NCI-H2196 (cell line): Measurements from ENCODE around the gene GPHN.
"Not testable (repeated sequence)": the region's sequence is repeated elsewhere in the genome, so short reads cannot be mapped to it uniquely, and the experiment has no call there.

ENCODE experiments used
- DNase-seq: peaks from one replicate; lab custom pipeline; 2025; ENCODE audit not compliant: unreplicated experiment; lab: John Stamatoyannopoulos, UW

The GPHN gene

GRCh38 chr14:66758031-66758613 is 250.2 kb downstream of the GPHN start:
- DNase-seq = no peak

DNA sequence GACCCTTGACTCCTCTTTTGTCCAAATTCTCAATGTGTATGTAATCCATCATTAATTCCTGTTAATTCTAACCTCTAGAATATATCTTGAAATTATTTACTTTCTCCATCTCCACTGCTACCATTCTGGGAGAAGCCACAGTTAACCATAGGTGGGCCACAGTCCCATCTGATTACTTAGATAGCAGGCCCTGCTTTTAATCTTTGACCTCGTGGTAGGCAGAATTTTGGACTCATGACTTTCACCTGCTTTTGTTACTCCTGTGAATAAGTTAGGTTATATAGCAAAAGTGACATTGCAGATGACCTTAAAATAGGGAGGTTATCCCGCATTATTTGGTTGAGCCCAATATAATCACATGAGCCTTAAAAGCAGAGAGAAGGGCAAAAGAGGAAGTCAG is 264.2 kb downstream of the GPHN start:
- no peak for DNase-seq

DNA sequence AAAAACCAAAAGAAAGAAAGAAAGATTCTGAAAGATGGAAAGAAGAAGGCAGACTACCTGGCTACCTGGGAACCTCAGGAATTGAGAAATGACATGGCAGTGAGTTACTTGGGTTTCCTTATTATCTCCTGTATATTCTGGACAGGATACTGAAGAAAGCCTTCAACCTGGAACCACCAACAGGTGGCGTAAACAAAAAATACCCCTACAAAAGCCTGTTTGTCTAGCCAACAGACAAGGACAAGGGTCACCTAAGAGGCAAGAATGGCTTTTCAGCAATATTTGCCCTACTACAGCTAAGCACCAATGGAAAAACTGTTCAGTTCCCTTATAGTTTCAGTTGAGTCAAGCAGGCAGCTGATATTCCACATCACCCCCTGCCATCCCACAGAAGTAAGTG is 274.9 kb downstream of the GPHN start:
- DNase-seq = no peak

DNA sequence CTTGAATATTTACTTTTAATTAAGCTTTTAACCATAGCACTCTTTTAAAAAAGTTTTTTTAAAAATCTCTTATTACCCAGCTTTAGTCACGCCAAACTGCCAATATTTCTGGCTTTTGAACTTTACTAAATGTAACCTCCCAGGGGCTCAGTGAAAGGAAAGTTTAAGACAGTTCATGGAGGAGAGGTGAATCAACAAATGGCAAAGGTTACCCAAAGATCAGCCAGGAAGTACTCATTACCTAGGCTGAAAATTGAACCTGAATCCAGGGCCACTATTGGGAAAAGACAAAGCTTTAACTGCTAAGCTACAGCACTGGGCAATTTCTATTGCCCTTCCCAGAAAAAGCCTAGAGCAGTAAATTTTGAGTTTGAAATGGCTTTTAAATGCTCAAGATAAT is 282.2 kb downstream of the GPHN start:
- no peak for DNase-seq

DNA sequence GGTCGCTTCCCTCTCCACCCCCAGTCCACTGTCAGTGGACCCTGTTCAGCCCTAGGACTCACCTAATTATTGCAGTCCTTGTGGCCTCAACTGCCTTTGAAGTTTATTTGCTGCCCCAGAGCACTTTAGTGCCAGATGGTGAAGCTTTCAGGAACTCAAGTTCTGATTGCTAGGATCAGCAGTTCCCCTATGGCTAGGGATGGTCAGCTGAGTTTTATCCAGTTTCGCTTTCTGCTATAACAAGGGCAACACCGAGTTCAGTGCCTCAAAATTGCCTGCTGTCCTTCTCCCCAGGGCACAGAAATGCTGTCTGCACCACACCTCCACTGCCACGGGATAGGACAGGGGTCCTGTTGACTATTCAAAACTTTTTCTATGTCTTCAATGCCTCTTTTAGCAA is 295.0 kb downstream of the GPHN start:
- no peak for DNase-seq

- no peak for DNase-seq
Observed at GRCh38 chr14:66804141-66804540, 296.2 kb downstream of the GPHN start.

- DNase-seq = no peak
Observed at GRCh38 chr14:66813636-66814035, 305.7 kb downstream of the GPHN start.

DNA sequence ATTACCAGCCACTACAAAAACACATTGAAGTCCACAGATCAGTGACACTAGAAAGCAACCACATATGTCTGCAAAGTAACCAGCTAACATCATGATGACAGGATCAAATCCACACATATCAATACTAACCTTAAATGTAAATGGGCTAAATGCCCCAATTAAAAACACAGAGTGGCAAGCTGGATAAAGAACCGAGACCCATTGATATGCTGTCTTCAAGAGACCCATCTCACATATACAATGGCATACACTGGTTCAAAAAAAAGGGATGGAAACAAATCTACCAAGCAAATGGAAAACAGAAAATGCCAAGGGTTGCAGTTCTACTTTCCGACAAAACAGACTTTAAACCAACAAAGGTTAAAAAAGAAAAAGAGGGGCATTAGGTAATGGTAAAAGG is 307.7 kb downstream of the GPHN start:
- no peak for DNase-seq

GRCh38 chr14:66824251-66824650 is 316.3 kb downstream of the GPHN start:
- no peak for DNase-seq

DNA sequence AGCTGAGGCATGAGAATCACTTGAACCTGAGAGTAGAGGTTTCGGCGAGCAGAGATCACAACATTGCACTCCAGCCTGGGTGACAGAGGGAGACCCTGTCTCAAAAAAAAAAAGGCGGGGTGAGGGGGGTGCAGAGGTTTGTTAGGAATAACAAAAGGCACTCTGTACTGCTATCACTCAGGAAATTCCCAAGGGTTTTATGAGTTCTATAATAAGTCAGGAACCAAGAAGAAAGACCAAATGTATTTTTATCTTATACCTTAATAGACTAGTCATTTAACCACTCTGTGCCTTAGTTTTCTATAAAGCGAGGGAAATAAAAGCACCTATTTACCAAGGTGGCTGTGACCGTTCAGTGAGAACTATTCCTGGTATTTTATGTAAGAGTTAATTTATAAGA is 319.2 kb downstream of the GPHN start:
- no peak for DNase-seq

DNA sequence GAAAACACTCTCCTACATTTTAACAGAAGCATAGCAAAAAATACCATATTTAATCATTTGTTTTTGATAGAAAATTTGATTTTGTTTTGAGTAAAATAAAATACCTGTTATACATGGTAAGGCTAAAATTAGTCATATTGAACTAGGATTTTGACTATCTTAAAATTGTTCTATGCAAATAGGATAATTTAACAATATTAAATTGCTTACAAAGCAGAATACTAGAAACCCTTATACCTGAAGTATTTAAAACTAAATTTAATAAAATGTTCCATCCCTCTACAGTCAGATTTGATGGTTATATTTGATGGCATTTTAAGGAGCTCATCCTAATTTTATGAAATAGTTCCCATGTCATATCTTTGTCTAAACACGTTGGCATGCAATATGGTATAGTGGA is 323.2 kb downstream of the GPHN start:
- DNase-seq = no peak

DNA sequence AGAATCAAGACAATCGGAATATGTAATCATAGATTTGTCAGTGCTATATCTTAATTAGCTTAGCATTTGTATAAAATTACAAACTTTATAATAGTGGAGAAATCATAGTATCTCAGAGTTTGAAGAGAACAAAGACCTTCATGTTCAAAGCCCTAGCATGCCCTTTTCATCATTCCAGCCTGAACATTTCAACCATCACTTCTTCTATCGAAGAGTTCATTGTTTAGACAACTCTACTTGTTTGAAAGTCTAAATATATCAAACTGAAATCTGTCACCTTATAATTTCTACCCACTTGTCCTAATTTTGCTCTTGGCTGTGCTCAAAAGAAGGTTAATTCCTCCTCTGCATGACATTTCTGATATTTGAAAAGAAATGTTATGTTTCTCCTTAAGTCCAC is 325.9 kb downstream of the GPHN start:
- no peak for DNase-seq

DNA sequence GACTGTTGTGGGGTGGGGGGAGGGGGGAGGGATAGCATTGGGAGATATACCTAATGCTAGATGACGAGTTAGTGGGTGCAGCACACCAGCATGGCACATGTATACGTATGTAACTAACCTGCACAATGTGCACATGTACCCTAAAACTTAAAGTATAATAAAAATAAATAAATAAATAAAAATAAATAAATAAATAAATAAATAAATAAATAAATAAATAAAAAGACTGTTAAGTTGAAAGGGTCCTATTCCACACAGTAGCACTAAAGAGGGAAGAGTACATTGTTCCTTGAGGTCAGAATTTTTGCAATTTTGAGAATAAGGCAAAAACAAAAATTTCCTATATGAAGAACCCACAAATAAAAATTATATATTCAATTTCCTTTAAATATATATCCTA is 329.5 kb downstream of the GPHN start:
- not testable (repeated sequence) for DNase-seq

- no peak for DNase-seq
Observed at GRCh38 chr14:66842911-66843512, 335.1 kb downstream of the GPHN start.

GRCh38 chr14:66850258-66850888 is 342.4 kb downstream of the GPHN start:
- no peak for DNase-seq

DNA sequence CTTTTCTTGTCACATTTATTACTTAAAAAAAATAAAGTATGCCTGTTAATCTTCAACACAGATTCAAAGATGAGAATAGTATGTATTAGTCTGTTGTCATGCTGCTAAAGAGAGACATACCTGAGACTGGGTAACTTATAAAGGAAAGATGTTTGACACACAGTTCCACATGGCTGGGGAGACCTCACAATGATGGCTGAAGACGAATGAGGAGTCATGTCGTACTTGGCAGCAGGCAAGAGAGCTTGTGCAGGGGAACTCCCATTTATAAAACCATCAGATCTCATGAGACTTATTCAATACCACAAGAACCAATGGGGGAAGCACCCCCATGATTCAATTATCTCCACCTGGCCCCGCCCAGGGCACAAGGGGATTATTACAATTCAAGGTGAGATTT is 345.4 kb downstream of the GPHN start:
- DNase-seq = no peak

DNA sequence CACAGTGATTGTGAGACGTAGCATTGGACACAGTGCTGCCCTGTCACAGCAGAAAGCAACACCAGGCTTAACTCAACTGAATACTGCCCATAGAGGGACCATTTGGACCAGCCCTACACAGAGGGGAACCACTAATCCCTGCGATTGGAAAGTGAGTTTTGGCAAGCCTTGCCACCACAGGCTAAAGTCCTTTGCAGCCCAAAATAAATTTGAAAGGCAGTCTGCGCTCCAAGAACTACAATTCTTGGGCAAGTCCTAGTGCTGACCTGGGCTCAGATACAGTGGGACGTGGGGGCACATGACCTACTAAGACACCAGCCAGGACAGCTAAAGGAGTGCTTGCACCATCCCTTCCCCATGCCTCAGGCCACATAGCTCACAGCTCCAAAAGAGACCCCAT is 349.9 kb downstream of the GPHN start:
- no peak for DNase-seq

- DNase-seq = no peak
Observed at GRCh38 chr14:66859063-66859671, 351.2 kb downstream of the GPHN start.

DNA sequence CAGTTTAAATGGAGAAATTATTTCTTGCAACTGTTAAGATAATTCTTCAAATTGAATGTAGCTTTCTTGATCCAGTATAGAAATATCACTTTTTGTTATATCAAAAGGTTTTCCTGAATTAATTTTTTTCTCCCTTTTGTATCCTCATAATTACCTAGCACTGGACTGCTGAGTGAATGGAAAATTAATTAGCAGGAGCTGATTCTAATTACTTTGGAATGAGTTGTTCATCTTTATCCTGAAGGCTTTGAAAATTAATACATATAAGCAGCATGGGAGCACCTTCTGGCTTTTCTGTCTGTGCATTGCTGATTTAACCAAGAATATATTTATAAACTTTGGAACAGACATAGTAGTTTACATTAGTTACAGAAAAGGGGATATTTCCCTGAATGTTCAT is 373.6 kb downstream of the GPHN start:
- DNase-seq = no peak

GRCh38 chr14:66884149-66884548 is 376.2 kb downstream of the GPHN start:
- DNase-seq = no peak

- DNase-seq = no peak
Observed at GRCh38 chr14:66900719-66901118, 392.8 kb downstream of the GPHN start.

DNA sequence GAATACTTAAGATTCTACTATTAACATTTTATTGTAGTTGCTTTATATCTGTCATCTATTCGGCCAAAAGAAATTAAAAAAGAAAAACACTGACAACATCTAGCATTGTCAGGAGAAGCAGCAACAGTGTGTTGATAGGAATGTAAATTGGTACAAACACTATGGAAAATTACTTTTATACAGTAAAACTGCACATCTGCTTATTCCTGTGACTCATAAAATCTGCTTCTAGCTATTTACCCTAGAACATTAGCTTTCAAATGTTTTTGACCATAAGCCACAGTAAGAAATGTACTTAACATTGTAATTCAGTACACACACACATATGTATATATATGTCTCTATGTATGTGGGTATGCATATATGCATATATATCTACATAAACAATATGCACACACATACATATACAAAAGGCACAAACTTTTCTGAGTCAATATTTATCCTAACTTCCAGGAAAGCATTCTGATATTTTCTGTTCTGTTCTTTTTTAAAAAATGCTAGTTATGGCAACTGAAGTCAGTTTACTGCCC is 402.4 kb downstream of the GPHN start:
- DNase-seq = no peak
